NCI-H1105 treated with DMSO at 0.1 percent for 48 hours (cell line): ENCODE data around the gene SAFB2.

Experiments
- DNase-seq: peaks from one replicate; lab custom pipeline; 2025; lab: John Stamatoyannopoulos, UW

The SAFB2 gene

GRCh38 chr19:5541456-5541855 is 81.1 kb downstream of the SAFB2 start:
- no peak for DNase-seq

GRCh38 chr19:5540208-5540607 is 82.4 kb downstream of the SAFB2 start:
- no peak for DNase-seq

DNA sequence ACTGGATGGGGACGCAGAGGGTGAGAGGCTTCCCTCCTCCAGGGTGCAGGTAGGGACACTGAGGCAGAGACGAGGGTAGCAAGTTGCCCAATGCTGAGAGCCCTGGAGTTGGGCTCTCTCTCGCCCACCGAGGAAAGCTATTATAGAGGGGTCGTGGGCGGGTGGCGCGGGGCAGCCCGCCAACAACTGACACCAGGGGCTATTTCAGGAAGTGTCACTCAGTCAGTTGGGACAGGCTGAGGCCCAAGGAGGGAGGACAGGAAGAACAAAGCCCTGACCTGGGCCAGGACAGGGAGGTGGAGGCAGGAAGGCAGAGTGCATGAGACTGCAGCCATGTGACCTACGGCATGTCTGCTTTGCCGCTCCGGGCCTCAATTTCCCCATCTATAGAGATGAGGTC is 84.7 kb downstream of the SAFB2 start:
- no peak for DNase-seq
